Sciatic nerve (tissue), 2 donors: ENCODE measurements around the gene ZMIZ1. TPM values are rescaled to one million over a fixed set of nuclear protein-coding genes. Genes with fewer than 3 reads are reported as not detected.

Source experiments
- ATAC-seq: fragments of 200-7000 bp; cut with Tn5 transposase; one replicate; pipeline ENCODE4 v1.9.1; 2020; ENCODE audit warnings: mild to moderate bottlenecking, moderate library complexity
- DNase-seq: peaks from one replicate; pipeline ENCODE4 v3.0.0-alpha.2; 2020; ENCODE audit warnings: low spot score
- intact Hi-C: fragments of 100-400 bp; cut with DNase I; formaldehyde crosslinking; loops from one replicate; pipeline ENCODE4 v1.14.2; 2022
- total RNA-seq: library from RNA; stranded (reverse); fragmentation: NEBNext Ultra II Directional; extraction: Animal tissue kit (Norgen Biotek cat#: 25700); gene quantifications from one replicate; pipeline ENCODE4 v1.2.1, GENCODE V29; 2021
- donor health status: DM: no; HTN: no; CAD: no.
- donor health status: DM: no; HTN: no; CAD: no.

The ZMIZ1 gene
- total RNA-seq, 1 donor from 2014 or later: 96.7 TPM

DNA sequence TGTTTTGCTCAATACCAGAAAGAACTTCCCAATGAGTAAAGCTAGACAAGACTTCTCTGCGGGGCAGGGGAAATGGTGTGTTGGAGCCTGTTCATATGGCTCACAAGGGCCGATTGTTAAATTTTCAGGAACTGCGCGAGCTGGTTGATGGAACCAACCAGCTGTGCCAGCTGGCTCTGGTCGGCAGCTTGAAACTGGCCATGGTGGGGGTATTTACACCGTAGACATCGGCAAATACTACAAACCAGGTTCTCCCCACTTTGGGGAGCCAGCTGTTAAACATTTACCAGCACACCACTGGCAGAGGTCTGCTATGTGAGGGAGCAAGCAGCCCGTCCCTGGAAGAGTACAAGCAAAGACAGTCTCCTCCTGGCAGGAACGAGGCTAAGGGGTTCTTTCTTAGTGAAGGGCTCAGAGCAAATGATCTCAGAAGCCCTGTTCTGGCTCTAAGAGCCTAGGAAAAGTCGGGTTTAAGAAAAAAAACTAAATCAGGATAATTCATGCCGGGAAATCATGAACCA lies 8.8 kb upstream of the ZMIZ1 start:
- peak; percentile 55 for DNase-seq
- no peak for ATAC-seq
- intact Hi-C loops: no loop called here

GRCh38 chr10:79060641-79061255 lies 8.0 kb upstream of the ZMIZ1 start:
- intact Hi-C loops: no loop called here
- DNase-seq (peak; percentile 53), ATAC-seq (no peak)

GRCh38 chr10:79061441-79062315 lies 7.1 kb upstream of the ZMIZ1 start:
- ATAC-seq (no peak), DNase-seq (peak; percentile 52)
- intact Hi-C loops: no loop called here

DNA sequence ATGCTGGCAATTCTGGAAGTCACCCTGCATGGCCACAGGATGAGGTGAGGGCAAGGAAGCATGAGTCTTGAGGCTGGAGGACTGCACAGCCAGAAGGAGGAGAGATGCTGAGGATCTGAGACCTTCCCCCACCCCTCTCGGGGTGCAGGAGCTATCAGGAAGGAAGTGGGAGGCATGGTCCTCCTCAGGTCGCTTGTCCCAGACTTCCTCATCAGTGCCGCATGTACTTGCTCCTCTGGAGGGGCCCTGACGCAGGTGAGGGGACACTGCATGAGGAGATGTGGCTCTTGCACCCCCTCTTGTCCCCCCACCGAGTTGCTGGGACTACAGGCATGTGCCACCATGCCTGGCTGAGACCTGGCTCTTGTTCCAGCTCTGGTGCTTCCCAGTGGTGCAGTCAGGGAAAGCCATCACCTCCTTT lies 5.7 kb upstream of the ZMIZ1 start:
- intact Hi-C loops: no loop called here
- ATAC-seq (no peak), DNase-seq (peak; percentile 36)

DNA sequence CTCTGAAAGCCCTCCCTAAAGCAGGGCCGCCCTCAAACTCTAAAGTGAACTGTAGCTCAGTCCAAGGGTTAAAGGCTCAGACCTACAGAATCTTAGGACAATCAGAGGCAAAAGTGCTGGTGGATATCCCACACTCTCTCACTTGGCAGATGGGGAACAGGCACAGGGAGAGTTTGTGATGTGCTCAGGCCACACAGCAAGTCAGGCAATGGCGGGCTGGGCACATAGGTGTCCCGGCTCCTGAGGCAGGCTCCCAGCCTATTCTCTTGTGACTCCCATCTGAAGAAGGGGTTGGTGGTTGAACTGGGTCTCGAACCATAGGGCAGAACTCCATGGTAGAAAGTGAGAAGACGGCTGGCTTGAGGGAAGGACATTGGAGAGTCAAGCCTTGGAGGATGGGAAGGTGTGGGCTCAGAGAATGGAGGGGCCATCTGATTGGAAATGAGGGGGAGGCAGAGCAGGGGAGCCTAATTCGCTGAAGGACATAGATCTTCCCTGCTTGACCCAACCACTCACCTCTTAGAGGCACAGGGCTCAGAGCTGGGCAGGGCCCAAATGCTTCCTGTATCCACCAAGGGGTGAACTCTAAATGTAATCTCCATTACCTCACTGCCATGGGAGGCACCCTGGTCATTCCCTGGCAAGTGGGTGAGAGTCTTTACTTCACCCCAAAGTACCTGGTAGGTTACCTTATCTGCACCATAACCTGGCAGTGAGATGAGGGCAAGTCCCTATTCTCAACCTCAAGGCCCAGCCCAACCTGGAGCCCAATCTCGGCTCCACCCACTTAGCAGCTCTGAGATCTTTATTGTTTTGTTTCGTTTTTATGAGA lies 4.9 kb upstream of the ZMIZ1 start:
- peak; percentile 38 for DNase-seq
- intact Hi-C loops: no loop called here
- ATAC-seq: no peak

- intact Hi-C loops: loop anchor here (5.0 kb wide), 1 partner anchor 763 kb away; no protein-coding TSS in a partner anchor
- ATAC-seq (no peak), DNase-seq (no peak)
Observed at GRCh38 chr10:79065091-79065551, 3.6 kb upstream of the ZMIZ1 start.

- ATAC-seq (no peak), DNase-seq (no peak)
- intact Hi-C loops: loop anchor here (5.0 kb wide), 1 partner anchor 764 kb away; no protein-coding TSS in a partner anchor
Observed at GRCh38 chr10:79065853-79066252, 2.9 kb upstream of the ZMIZ1 start.

DNA sequence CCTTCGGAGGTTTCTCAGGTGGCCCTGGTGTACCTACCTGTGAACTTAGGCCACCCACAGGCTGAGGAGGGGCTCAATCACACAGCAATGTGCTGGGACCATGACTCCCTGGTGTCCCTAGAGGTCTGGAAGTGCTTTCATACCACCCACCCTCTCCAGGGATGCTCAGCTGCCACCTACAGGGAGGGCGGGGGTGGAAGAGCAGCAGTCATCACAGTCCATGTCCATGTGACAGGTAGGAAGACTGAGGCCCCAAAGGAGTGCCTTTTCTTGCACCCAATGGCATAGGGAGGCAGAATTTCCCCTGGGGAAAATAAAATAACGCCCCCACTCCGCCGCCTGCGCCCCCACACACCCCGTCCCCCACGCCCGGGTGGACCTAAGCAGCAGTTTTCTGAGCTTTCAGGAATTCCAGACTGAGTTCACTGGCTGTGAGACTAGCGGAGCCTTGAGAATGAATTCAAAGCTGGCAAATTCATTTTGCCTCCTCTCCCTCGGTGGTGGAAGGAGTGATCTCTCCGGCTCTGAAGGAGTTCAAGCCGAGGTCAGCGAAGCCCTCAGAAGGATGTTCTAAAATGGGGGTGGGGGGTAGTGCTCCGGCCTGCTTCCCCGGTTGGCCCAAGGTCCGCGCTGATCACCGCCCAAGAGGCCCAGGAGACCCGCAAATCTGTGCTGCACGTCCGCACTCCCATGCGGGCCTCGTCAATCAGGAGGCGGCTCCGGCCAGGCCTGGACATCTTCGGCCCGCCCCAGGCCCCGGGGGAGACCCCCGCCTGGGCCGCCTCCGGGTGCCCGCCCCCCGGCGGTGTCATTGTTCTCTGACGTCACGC lies 2.1 kb upstream of the ZMIZ1 start:
- intact Hi-C loops: loop anchor here (1.0 to 5.0 kb wide), 2 partner anchors 93 to 764 kb away; no protein-coding TSS in a partner anchor
- peak; percentile 65 for ATAC-seq
- no peak for DNase-seq

DNA sequence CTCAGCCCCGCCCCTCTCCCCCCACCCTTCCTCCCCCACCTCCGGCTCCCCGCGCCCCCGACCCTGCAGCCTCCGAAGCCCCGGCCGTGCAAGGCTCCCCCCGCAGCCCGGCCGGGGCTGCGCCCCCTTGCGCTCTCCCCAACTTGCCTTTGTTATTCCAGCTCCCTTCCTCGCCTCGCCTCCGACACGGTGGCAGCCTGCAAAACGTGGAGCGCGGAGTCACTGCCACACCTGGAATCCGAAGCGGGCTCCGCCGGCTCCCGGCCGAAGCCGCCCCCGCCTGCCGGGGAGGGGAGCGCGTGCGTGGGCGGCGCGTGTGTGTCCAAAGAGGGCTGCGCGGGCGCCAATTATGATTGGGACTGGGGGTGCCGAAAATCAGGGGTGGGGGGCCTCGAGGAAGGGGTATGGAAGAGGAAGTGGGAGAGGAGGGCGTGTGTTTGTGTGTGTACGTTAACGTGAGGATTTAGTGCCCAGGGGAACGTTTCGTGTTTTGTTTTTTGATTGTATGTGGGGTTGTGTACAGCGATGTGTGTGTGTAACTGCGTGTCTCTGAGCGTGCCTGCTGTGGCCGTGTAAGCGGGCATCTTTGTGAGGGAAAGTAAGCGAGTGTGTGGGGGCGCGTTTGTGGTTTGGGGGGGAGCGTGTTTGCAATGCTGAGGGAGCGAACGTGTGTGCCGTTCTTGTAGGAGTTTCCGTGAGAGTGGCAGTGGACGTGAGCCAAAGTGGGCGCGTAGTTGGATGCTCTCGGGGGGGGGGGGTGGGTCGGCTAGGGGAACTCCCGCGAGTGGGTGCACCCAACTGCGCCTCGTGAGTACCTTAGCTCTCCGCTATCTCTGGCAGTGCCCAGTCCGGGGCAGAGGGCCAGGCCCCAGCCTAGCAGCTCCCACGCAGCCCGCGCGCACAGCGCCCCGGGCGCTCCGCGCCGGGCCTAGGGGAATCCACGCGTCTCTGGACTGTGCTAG lies 1.2 kb upstream of the ZMIZ1 start:
- peak; percentile 95 for DNase-seq
- ATAC-seq: no peak
- intact Hi-C loops: loop anchor here (1.0 to 5.0 kb wide), 2 partner anchors 94 to 765 kb away; no protein-coding TSS in a partner anchor

DNA sequence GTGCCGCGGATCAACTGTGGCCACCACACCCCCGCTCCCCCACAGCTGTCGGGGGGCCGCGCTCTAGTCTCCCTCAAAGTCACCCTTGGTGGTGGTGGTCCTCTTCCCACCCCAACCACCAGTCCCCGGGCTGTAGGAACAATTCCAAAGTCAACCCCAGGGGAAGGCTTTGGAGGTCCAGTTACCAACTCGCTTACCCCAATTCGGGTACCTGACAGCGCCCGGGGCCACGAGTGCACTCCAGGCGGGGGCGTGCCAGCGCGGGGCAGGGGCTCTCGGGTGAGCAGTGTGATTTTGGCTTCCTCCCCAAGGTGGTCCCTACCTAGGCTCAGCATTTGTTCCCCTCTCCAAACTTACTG lies 584 bp upstream of the ZMIZ1 start:
- intact Hi-C loops: loop anchor here (5.0 kb wide), 1 partner anchor 766 kb away; no protein-coding TSS in a partner anchor
- ATAC-seq (no peak), DNase-seq (no peak)

DNA sequence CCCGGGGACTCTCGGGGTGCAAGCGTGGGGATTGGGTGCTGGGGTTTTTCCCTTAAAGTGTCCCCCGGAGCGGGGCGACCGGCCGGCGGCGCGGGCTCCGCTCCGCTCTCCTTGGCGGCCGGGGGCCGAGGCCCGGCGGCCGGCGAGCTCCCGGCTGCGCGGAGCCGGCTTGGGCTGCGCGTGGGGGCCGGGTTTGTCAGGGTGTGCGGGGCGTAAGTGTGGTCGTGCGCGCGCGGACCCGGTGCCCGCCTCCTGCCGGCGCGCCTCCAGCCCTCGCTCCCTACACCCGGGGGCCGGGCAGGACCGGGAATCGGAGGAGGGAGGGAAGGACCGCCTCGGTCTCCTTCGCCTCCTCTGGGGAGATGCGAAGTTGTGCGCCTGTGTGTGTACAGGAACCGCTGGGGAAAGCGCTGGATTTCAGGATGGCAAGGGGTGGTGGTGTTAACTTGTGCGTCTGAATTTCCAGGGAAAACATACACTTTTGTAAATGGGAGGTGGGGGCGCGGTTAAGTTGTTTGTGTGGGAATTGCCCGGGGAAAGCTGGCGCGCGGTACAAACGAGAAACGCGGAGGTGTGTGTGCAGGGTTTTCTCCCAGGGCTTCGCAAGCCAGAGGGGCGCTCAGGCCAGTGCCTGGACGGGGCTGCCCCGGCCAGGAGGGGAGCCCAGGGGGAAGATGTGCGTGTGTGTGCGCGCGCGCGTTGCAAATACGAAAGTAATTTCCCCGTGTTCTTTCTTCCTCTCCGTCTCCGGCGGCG lies 737 bp downstream of the ZMIZ1 start:
- ATAC-seq: no peak
- DNase-seq: peak; percentile 75
- intact Hi-C loops: loop anchor here (5.0 to 10.0 kb wide), 2 partner anchors 125 to 767 kb away; no protein-coding TSS in a partner anchor

DNA sequence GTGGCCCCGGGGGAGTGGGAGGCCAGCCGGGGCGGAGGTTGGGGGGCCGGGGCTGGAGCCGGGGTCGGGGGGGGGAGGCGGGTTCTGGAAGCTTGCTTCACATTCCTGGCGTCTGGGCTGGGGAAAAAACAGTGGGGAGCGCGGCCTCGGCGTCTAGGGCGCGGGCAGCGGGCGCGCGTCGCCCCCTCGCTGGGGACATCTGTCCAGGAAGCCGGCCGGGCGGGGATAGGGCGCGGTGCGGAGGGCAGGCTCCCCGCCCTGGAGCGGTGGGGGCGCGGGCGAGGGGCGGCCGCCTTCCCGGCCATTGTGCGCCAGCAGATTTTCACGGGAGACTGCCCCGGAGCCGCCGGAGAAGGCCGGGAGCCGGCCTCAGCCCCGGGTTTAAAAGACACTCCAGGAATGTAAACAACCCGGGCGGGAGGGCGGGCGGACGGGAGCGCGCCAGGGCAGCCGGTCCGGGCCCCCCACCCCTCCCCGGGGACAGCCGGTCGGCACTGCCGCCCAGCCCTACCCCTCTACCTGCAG lies 1.4 kb downstream of the ZMIZ1 start:
- DNase-seq (peak; percentile 72), ATAC-seq (no peak)
- intact Hi-C loops: loop anchor here (10.0 kb wide), 1 partner anchor 125 kb away; no protein-coding TSS in a partner anchor

DNA sequence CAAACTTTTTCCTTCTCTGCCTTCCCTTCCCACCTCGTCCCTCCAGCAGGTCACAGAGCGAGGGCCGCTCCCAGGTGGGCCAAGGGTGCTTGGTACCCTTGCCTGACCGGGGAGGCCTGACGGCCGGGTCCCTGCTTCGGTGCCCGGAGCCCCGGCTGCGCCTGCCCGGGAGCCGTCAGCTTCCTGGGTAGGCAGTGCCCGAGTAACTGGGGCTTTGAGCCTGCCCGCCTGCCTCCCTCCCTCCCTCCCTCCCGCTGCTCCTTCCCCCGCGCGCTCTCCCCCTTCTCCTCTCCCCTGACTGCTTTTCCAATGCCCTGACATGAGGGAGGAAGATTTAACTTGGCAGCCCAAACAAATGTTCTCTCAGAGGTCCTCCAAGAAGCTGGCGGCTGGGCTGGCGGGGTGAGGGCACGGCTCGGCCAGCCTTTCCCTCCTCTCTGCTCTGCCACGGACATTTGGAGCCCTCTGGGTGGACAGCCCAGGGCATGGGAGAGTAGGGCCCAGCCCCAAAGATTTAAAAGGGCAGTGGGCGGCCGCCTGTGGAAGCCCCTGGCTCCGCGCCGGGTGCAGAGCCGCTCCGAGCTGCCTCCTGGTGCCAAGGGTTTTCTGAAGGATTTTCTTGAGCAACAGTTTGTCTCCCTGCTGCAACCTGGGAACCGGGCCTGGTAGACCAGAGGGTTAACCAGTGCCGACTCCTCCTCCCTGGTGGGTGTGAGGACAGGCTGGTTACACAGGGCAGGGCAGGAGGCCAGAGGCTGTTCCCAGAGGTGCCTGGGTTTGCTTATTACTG lies 2.0 kb downstream of the ZMIZ1 start:
- intact Hi-C loops: loop anchor here (10.0 kb wide), 1 partner anchor 124 kb away; no protein-coding TSS in a partner anchor
- DNase-seq (peak; percentile 89), ATAC-seq (peak; percentile 75)

DNA sequence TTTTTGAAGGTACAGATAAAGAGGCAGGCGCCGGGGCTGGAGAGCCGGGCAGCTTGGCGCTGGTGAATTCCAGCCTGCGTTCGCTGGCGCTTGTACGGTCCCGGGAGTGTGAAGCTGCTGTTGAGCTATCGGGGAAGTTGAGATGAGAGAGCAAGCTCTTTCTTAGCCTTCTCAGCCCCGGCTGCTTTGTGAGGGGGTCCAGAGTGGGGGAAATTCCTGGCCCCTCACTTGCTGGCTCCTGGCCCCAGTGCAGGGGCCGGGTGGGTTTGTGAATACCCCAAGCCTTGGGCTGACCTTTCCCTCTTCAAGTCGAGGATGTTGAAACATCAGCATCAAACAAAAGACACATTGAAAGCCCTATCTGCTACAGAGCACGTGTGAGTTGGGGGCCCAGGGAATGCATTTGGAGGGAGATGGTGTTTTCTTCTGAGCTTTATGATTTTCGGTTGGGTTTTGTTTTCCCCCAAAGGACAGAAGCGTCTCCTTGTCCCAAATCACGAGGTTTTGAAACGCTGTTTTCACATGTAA lies 2.7 kb downstream of the ZMIZ1 start:
- intact Hi-C loops: loop anchor here (10.0 kb wide), 1 partner anchor 123 kb away; no protein-coding TSS in a partner anchor
- no peak for ATAC-seq
- no peak for DNase-seq

DNA sequence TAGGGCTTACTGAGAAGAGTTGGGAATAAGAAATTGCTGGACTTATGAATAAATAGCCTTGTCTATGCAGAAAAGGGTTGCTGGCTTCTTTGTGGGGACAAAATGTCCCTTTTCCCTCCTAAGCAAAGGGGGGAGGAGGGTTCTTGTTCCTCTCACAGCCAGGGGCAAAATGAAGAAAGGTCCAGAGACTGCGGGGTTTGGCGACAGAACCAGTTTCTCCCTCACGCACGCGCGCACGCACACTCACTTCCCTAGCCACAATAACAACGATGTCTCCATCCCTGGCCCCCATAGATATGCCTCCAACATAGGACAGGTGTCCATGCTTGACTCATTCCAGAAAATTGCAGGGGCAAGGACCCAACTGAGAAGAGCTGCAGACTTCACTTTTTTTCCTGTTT lies 3.3 kb downstream of the ZMIZ1 start:
- intact Hi-C loops: loop anchor here (10.0 kb wide), 1 partner anchor 123 kb away; no protein-coding TSS in a partner anchor
- no peak for DNase-seq
- ATAC-seq: no peak
